Caco-2 (cell line): Measurements from ENCODE around the gene ATP2B1. TPM values are rescaled to one million over a fixed set of nuclear protein-coding genes. Genes with fewer than 3 reads are reported as not detected.
A peak's percentile ranks its signal among the peaks of the same experiment; 100 is the strongest.

ENCODE experiments used
- BruUV-seq: library from RNA; stranded (reverse); fragments of 400-500 nt; replicated peaks from 2 replicates; lab custom pipeline; 2021; lab: Mats Ljungman, UMichigan
- CTCF ChIA-PET: fragments of 300-600 bp; sonication (Branson Sonifier 250); formaldehyde crosslinking; loops from one replicate; lab custom pipeline; 2022; ENCODE audit warnings: antibody characterized with exemption; lab: Charles Lee
- POLR2A ChIA-PET: fragments of 300-600 bp; sonication (Branson Sonifier 250); formaldehyde crosslinking; loops from one replicate; lab custom pipeline; 2022; ENCODE audit warnings: antibody characterized with exemption; lab: Charles Lee
- DNase-seq, 2 experiments: peaks; one replicate each; pipeline versions ENCODE4 v3.0.0 to v3.0.0-alpha.2; 2020 to 2022
- H3K27me3 ChIP-seq: replicated peaks from 2 replicates; pipeline ENCODE4 v1.6.0; 2011; ENCODE audit warnings: low read length; ENCODE audit not compliant: control insufficient read depth, insufficient read depth
- H3K36me3 ChIP-seq: 2 replicates; pipeline ENCODE4 v1.5.1; 2011; ENCODE audit warnings: low read length; ENCODE audit not compliant: control insufficient read depth, insufficient read depth
- H3K4me1 ChIP-seq: fragments of 250-450 bp; sonication (Bioruptor Pico); 2 replicates; pipeline ENCODE4 v1.5.1; 2020; ENCODE audit warnings: mild to moderate bottlenecking
- H3K4me3 ChIP-seq: 2 replicates; pipeline ENCODE4 v1.5.1; 2011; ENCODE audit warnings: low read depth, mild to moderate bottlenecking, control low read depth, low read length
- H3K9me3 ChIP-seq: fragments of 250-450 bp; sonication (Bioruptor Pico); 2 replicates; pipeline ENCODE4 v1.5.1; 2020; ENCODE audit warnings: mild to moderate bottlenecking, moderate library complexity
- H3K27ac Mint-ChIP-seq: one replicate; pipeline ENCODE4 v1.8.0; 2022; ENCODE audit warnings: mixed read lengths; ENCODE audit not compliant: unreplicated experiment
- H3K27me3 Mint-ChIP-seq: one replicate; pipeline ENCODE4 v1.8.0; 2022; ENCODE audit warnings: mixed read lengths; ENCODE audit not compliant: insufficient read depth, unreplicated experiment
- H3K36me3 Mint-ChIP-seq: one replicate; pipeline ENCODE4 v1.8.0; 2022; ENCODE audit warnings: mild to moderate bottlenecking, mixed read lengths; ENCODE audit not compliant: insufficient read depth, unreplicated experiment
- H3K4me1 Mint-ChIP-seq: one replicate; pipeline ENCODE4 v1.8.0; 2022; ENCODE audit warnings: low read depth, mixed read lengths; ENCODE audit not compliant: unreplicated experiment
- H3K4me3 Mint-ChIP-seq: one replicate; pipeline ENCODE4 v1.8.0; 2022; ENCODE audit warnings: mild to moderate bottlenecking, moderate library complexity, mixed read lengths; ENCODE audit not compliant: unreplicated experiment
- H3K9me3 Mint-ChIP-seq: one replicate; pipeline ENCODE4 v1.8.0; 2022; ENCODE audit warnings: mixed read lengths; ENCODE audit not compliant: unreplicated experiment
- CTCF ChIP-seq, 2 experiments: fragments of 200-600 bp in 1 of 2; IDR thresholded peaks; 1 replicate in 1 of 2; 2 replicates in 1 of 2; pipeline versions ENCODE4 v1.5.1 to v1.8.0; 2011 to 2022; ENCODE audit warnings: antibody characterized with exemption in 1 of 2, control low read depth in 1 of 2, inconsistent platforms in 1 of 2, low read depth in 1 of 2, low read length in 1 of 2, mild to moderate bottlenecking in 1 of 2, moderate library complexity in 1 of 2; ENCODE audit not compliant: insufficient read depth in 1 of 2, severe bottlenecking in 1 of 2, unreplicated experiment in 1 of 2
- intact Hi-C: fragments of 100-400 bp; cut with micrococcal nuclease; formaldehyde crosslinking; loops from one replicate; pipeline ENCODE4 v1.10.0; 2022; ENCODE audit not compliant: unreplicated experiment
- total RNA-seq: library from RNA; stranded (reverse); gene quantifications from 2 replicates; pipeline ENCODE4 v1.2.3, GENCODE V29; 2022

The ATP2B1 gene
- total RNA-seq, 1 experiment from 2014 or later, result 107 TPM

- peaks cover 48% of the 10 kb centered on the region for H3K4me1 ChIP-seq
- no peak overlapping the region for H3K27ac Mint-ChIP-seq
- intact Hi-C loops, result loop anchor here (10.0 kb wide), 1 partner anchor 349 kb away; the partner anchor contains the start of gene DUSP6
Observed at GRCh38 chr12:89703768-89704167, 4.9 kb downstream of the ATP2B1 start.

DNA sequence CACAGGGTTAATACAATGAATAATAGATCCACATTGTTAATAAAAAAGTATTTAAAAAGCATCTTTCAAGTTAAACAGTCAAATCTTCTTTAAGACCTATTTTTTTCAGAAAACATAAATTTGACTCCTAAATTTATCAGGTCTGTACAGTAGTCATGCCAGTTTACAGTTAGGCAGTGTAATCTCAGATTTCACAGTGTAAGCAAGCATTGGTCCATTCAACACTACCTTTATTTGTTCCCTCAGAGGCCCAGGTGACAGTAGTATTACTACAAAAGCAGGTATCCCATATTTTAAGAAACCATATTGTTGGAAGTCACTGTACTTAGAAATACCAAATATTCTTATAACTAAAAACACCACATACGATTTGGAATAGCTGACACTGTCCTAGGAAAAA, 6.1 kb downstream of the ATP2B1 start:
- intact Hi-C loops, result loop anchor here (10.0 kb wide), 1 partner anchor 348 kb away; the partner anchor contains the start of gene DUSP6
- H3K4me3 ChIP-seq, result no peak overlapping the region
- no peak for DNase-seq
- ChIA-PET POLR2A (no interaction called here), CTCF (no interaction called here)
- peaks cover 48% of the 10 kb centered on the region for H3K4me1 ChIP-seq
- no peak overlapping the region for H3K27ac Mint-ChIP-seq
- H3K27me3 ChIP-seq, result no peaks in the 10 kb centered on the region
- H3K27me3 Mint-ChIP-seq, result no peaks in the 10 kb centered on the region
- no peaks in the 10 kb centered on the region; the same call in 1 of the 2 replicates for H3K36me3 ChIP-seq
- BruUV-seq, result no TSS peak
- H3K9me3 Mint-ChIP-seq, result no peaks in the 10 kb centered on the region
- no peak for TF ChIP-seq CTCF (IDR thresholded peaks at IDR 0.05; ENCODE audit: insufficient read depth in 1 of 2, low read depth in 1 of 2, low read length in 1 of 2, severe bottlenecking in 1 of 2, unreplicated experiment in 1 of 2)
- H3K4me1 Mint-ChIP-seq, result peaks cover 37% of the 10 kb centered on the region
- H3K36me3 Mint-ChIP-seq, result peaks cover 6% of the 10 kb centered on the region
- no peak overlapping the region for H3K4me3 Mint-ChIP-seq
- H3K9me3 ChIP-seq, result no peaks in the 10 kb centered on the region

More at GRCh38 chr12:89703768-89704167, 4.9 kb downstream of the ATP2B1 start:
- Mint-ChIP-seq H3K27me3 (no peaks in the 10 kb centered on the region), H3K9me3 (no peaks in the 10 kb centered on the region), H3K4me1 (peaks cover 37% of the 10 kb centered on the region), H3K36me3 (peaks cover 6% of the 10 kb centered on the region), H3K4me3 (peak overlapping the region; percentile 31)
- no peak for DNase-seq
- POLR2A ChIA-PET, result no interaction called here
- Histone ChIP-seq H3K4me3 (no peak overlapping the region), H3K9me3 (no peaks in the 10 kb centered on the region), H3K36me3 (no peaks in the 10 kb centered on the region; the same call in 1 of the 2 replicates), H3K27me3 (no peaks in the 10 kb centered on the region)
- no TSS peak for BruUV-seq
- CTCF ChIA-PET, result no interaction called here
- TF ChIP-seq CTCF (IDR thresholded peaks at IDR 0.05; ENCODE audit: insufficient read depth in 1 of 2, low read depth in 1 of 2, low read length in 1 of 2, severe bottlenecking in 1 of 2, unreplicated experiment in 1 of 2), result no peak

- Mint-ChIP-seq H3K4me3 (no peak overlapping the region), H3K27ac (no peak overlapping the region), H3K9me3 (no peaks in the 10 kb centered on the region), H3K27me3 (no peaks in the 10 kb centered on the region), H3K4me1 (peaks cover 42% of the 10 kb centered on the region), H3K36me3 (peaks cover 6% of the 10 kb centered on the region)
- POLR2A ChIA-PET, result no interaction called here
- no TSS peak for BruUV-seq
- no peak for DNase-seq
- H3K9me3 ChIP-seq, result no peaks in the 10 kb centered on the region
- no peaks in the 10 kb centered on the region for H3K27me3 ChIP-seq
- TF ChIP-seq CTCF (IDR thresholded peaks at IDR 0.05; ENCODE audit: insufficient read depth in 1 of 2, low read depth in 1 of 2, low read length in 1 of 2, severe bottlenecking in 1 of 2, unreplicated experiment in 1 of 2), result no peak
- peaks cover 48% of the 10 kb centered on the region for H3K4me1 ChIP-seq
- CTCF ChIA-PET, result no interaction called here
- no peaks in the 10 kb centered on the region for H3K36me3 ChIP-seq
- intact Hi-C loops, result loop anchor here (2.0 to 10.0 kb wide), 2 partner anchors 159 to 347 kb away; partner anchors contain the start of gene DUSP6
- H3K4me3 ChIP-seq, result no peak overlapping the region
Observed at GRCh38 chr12:89701606-89702206, 6.9 kb downstream of the ATP2B1 start.
